DND-41 (cell line): ENCODE results near the gene CHCT1.

Source experiments
- ATAC-seq: fragments of 200-7000 bp; cut with Tn5 transposase; 3 replicates; pipeline ENCODE4 v1.9.1; 2021; ENCODE audit warnings: low read depth; ENCODE audit not compliant: insufficient read depth
- DNase-seq: peaks from one replicate; pipeline ENCODE4 v3.0.0-alpha.2; 2020
- H2AFZ ChIP-seq: 2 replicates; pipeline ENCODE4 v1.6.0; 2012; ENCODE audit warnings: low read depth, low read length
- H3K27ac ChIP-seq: 2 replicates; pipeline ENCODE4 v1.5.1; 2012; ENCODE audit warnings: low read length, inconsistent platforms
- H3K27me3 ChIP-seq: fragments of 200-600 bp; sonication (generic); 2 replicates; pipeline ENCODE4 v1.6.0; 2012; ENCODE audit warnings: low read length, mild to moderate bottlenecking, inconsistent platforms; ENCODE audit not compliant: insufficient read depth, poor library complexity
- H3K36me3 ChIP-seq: 2 replicates; pipeline ENCODE4 v1.5.1; 2012; ENCODE audit warnings: low read length, inconsistent platforms; ENCODE audit not compliant: insufficient read depth
- H3K4me1 ChIP-seq: 2 replicates; pipeline ENCODE4 v1.5.1; 2012; ENCODE audit warnings: mild to moderate bottlenecking, low read length; ENCODE audit not compliant: insufficient read depth
- H3K4me2 ChIP-seq: 2 replicates; pipeline ENCODE4 v1.6.0; 2012; ENCODE audit warnings: mild to moderate bottlenecking, moderate library complexity, low read length, inconsistent platforms; ENCODE audit not compliant: insufficient read depth
- H3K4me3 ChIP-seq, 2 experiments: fragments of 200-600 bp in 1 of 2; shearing (Covaris generic) in 1 of 2; 2 replicates each; pipeline ENCODE4 v1.5.1; 2012 to 2016; ENCODE audit warnings: inconsistent platforms in 2 of 2, low read length in 2 of 2, mild to moderate bottlenecking in 2 of 2, low read depth in 1 of 2, moderate library complexity in 1 of 2
- H3K79me2 ChIP-seq: 2 replicates; pipeline ENCODE4 v1.6.0; 2012; ENCODE audit warnings: low read length, inconsistent platforms; ENCODE audit not compliant: insufficient read depth
- H3K9ac ChIP-seq: 2 replicates; pipeline ENCODE4 v1.6.0; 2012; ENCODE audit warnings: low read depth, mild to moderate bottlenecking, inconsistent platforms, low read length, moderate library complexity
- H3K9me3 ChIP-seq: 2 replicates; pipeline ENCODE4 v1.5.1; 2012; ENCODE audit warnings: low read length, moderate library complexity, mild to moderate bottlenecking, inconsistent platforms; ENCODE audit not compliant: insufficient read depth, severe bottlenecking
- H4K20me1 ChIP-seq: 2 replicates; pipeline ENCODE4 v1.6.0; 2012; ENCODE audit warnings: low read length; ENCODE audit not compliant: insufficient read depth
- CTCF ChIP-seq: IDR thresholded peaks from 2 replicates; pipeline ENCODE4 v1.5.1; 2012; ENCODE audit warnings: borderline replicate concordance, low read length, moderate library complexity, mild to moderate bottlenecking; ENCODE audit not compliant: poor library complexity, severe bottlenecking; ENCODE audit errors: extremely low read depth
- EZH2 ChIP-seq: IDR thresholded peaks from 3 replicates; pipeline ENCODE4 v1.6.1; 2012; ENCODE audit warnings: borderline replicate concordance, low read depth, mild to moderate bottlenecking, moderate library complexity, low read length, inconsistent platforms; ENCODE audit not compliant: severe bottlenecking

CHCT1 gene

GRCh38 chr17:60435244-60436167 is 13.2 kb downstream of the CHCT1 start:
- TF ChIP-seq CTCF (peak; percentile 96), EZH2 (no peak)
- peaks cover 5% of the 10 kb centered on the region for H3K9me3 ChIP-seq
- H2AFZ ChIP-seq: peak overlapping the region; percentile 56
- no peaks in the 10 kb centered on the region for H3K27me3 ChIP-seq
- H4K20me1 ChIP-seq: no peaks in the 10 kb centered on the region
- ATAC-seq (peak; percentile 82), DNase-seq (peak; percentile 66)
- no peaks in the 10 kb centered on the region for H3K79me2 ChIP-seq
- no peak overlapping the region for H3K27ac ChIP-seq
- no peak overlapping the region for H3K4me3 ChIP-seq
- no peaks in the 10 kb centered on the region for H3K4me1 ChIP-seq
- no peak overlapping the region for H3K9ac ChIP-seq
- no peak overlapping the region for H3K4me2 ChIP-seq
- no peaks in the 10 kb centered on the region for H3K36me3 ChIP-seq

- Histone ChIP-seq H3K9me3 (peaks cover 5% of the 10 kb centered on the region), H3K9ac (no peak overlapping the region), H3K27ac (no peak overlapping the region)
These were observed 14.4 kb downstream of the CHCT1 start for GRCh38 chr17:60436676-60437075.

DNA sequence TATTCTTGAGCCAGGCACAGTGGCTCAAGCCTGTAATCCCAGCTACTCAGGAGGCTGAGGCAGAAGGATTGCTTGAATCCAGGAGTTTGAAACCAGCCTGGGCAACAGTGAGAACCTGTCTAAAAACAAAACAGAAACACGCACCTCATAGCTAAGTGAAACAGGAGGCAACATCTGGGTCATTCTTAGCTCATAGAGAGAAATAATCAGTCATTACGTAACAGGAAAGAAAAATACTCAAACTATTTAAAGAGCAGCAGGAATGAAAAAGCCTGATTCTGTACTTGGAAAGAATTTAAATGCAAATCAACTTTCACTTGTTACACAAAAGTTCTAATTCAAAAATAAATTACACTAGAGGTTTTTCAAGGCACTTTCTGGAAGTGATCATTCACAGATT is 17.2 kb downstream of the CHCT1 start:
- no peaks in the 10 kb centered on the region for H3K9me3 ChIP-seq
- DNase-seq (no peak), ATAC-seq (no peak)
- no peaks in the 10 kb centered on the region for H3K79me2 ChIP-seq
- no peak overlapping the region for H2AFZ ChIP-seq
- H3K4me2 ChIP-seq: no peak overlapping the region
- H3K4me3 ChIP-seq: no peak overlapping the region
- no peak overlapping the region for H3K27ac ChIP-seq
- H3K4me1 ChIP-seq: no peaks in the 10 kb centered on the region
- H3K36me3 ChIP-seq: no peaks in the 10 kb centered on the region
- H3K27me3 ChIP-seq: no peaks in the 10 kb centered on the region
- TF ChIP-seq CTCF (no peak), EZH2 (no peak)
- no peak overlapping the region for H3K9ac ChIP-seq
- no peaks in the 10 kb centered on the region for H4K20me1 ChIP-seq

More at GRCh38 chr17:60436676-60437075, 14.4 kb downstream of the CHCT1 start:
- no peak for ATAC-seq
- H2AFZ ChIP-seq: no peak overlapping the region
- H3K79me2 ChIP-seq: no peaks in the 10 kb centered on the region
- no peaks in the 10 kb centered on the region for H3K4me1 ChIP-seq
- H3K36me3 ChIP-seq: no peaks in the 10 kb centered on the region
- H4K20me1 ChIP-seq: no peaks in the 10 kb centered on the region
- no peak overlapping the region for H3K4me3 ChIP-seq
- H3K27me3 ChIP-seq: no peaks in the 10 kb centered on the region
- DNase-seq: no peak
- H3K4me2 ChIP-seq: no peak overlapping the region
- no peak for TF ChIP-seq CTCF
- TF ChIP-seq EZH2: no peak
